ENCODE data around the gene KRTAP13-2. TPM values are rescaled to one million over a fixed set of nuclear protein-coding genes. Genes with fewer than 3 reads are reported as not detected.

Gene KRTAP13-2
- polyA plus RNA-seq, 4 donors, result not detected

DNA sequence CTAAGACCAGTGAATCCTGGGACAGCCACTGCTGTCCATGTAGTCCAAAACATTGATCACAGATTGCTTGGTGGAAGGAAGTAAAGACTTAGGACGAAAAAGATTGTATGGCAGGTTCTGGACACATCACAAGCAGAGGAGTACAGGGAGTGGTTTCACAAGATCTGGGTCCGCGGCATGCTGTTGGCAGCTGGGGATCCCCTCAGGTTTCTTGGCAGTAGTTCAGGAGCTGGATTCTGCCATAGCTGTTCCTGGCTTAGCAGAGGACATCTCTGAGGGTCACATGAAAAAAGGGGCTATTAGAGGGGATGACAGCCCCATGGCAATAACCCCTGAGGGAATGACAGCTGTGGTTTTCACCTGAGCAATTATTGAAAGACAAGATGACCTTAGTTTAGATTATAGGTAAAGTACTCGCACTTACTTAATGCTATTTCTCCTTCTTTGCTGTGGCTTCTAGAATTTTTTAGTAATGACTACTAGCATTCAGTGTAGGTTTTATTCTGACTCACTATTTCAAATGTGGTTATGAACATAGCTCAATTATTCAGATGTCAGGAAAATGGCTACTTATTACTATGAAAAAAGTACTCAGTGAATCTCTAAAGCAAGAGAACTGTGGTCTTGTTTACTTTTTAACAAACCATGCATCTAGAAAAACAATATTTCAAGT lies 42.7 kb downstream of the KRTAP13-2 start:
- DNase-seq (ENCODE audit: low read depth in 4 of 4, low spot score in 2 of 4), result no peak

- DNase-seq (ENCODE audit: low read depth in 4 of 4, low spot score in 2 of 4), result no peak
These were observed 45.7 kb downstream of the KRTAP13-2 start for GRCh38 chr21:30326390-30326789.

Other genes with a start within 250 kb of the KRTAP13-2 start
- not detected for gene CLDN17, start 205.5 kb downstream of the KRTAP13-2 start, polyA plus RNA-seq (ENCODE audit: insufficient read length in 4 of 4)
- gene CLDN8, start 156.2 kb downstream of the KRTAP13-2 start, polyA plus RNA-seq (ENCODE audit: insufficient read length in 4 of 4), result 100 to 1,000 TPM in 1 of 4 donors, 10 to 100 TPM in 3; 42.1 to 110 (median 60.0) TPM
- gene KRTAP24-1, start 89.3 kb downstream of the KRTAP13-2 start, polyA plus RNA-seq (ENCODE audit: insufficient read length in 4 of 4), result not detected
- gene KRTAP25-1, start 82.8 kb downstream of the KRTAP13-2 start, polyA plus RNA-seq (ENCODE audit: insufficient read length in 4 of 4), result not detected
- not detected for gene KRTAP26-1, start 52.0 kb downstream of the KRTAP13-2 start, polyA plus RNA-seq (ENCODE audit: insufficient read length in 4 of 4)
- not detected for gene KRTAP27-1, start 34.6 kb downstream of the KRTAP13-2 start, polyA plus RNA-seq (ENCODE audit: insufficient read length in 4 of 4)
- gene KRTAP23-1, start 23.7 kb downstream of the KRTAP13-2 start, polyA plus RNA-seq (ENCODE audit: insufficient read length in 4 of 4), result not detected
- gene KRTAP13-1, start 23.8 kb upstream of the KRTAP13-2 start, polyA plus RNA-seq (ENCODE audit: insufficient read length in 4 of 4), result not detected
- gene KRTAP13-3, start 53.7 kb upstream of the KRTAP13-2 start, polyA plus RNA-seq (ENCODE audit: insufficient read length in 4 of 4), result not detected
- gene KRTAP13-4, start 57.9 kb upstream of the KRTAP13-2 start, polyA plus RNA-seq (ENCODE audit: insufficient read length in 4 of 4), result not detected
- gene KRTAP15-1, start 68.0 kb upstream of the KRTAP13-2 start, polyA plus RNA-seq (ENCODE audit: insufficient read length in 4 of 4), result not detected
- gene KRTAP19-1, start 108.1 kb upstream of the KRTAP13-2 start, polyA plus RNA-seq (ENCODE audit: insufficient read length in 4 of 4), result not detected
- gene KRTAP19-2, start 115.2 kb upstream of the KRTAP13-2 start, polyA plus RNA-seq (ENCODE audit: insufficient read length in 4 of 4), result not detected
- not detected for gene KRTAP19-3, start 119.7 kb upstream of the KRTAP13-2 start, polyA plus RNA-seq (ENCODE audit: insufficient read length in 4 of 4)
- not detected for gene KRTAP19-4, start 124.9 kb upstream of the KRTAP13-2 start, polyA plus RNA-seq (ENCODE audit: insufficient read length in 4 of 4)
- not detected for gene KRTAP19-5, start 129.9 kb upstream of the KRTAP13-2 start, polyA plus RNA-seq (ENCODE audit: insufficient read length in 4 of 4)
- gene KRTAP19-6, start 169.6 kb upstream of the KRTAP13-2 start, polyA plus RNA-seq (ENCODE audit: insufficient read length in 4 of 4), result not detected
- gene KRTAP19-7, start 189.0 kb upstream of the KRTAP13-2 start, polyA plus RNA-seq (ENCODE audit: insufficient read length in 4 of 4), result not detected
- gene KRTAP22-2, start 218.1 kb upstream of the KRTAP13-2 start, polyA plus RNA-seq (ENCODE audit: insufficient read length in 4 of 4), result not detected
- gene KRTAP6-3, start 220.2 kb upstream of the KRTAP13-2 start, polyA plus RNA-seq (ENCODE audit: insufficient read length in 4 of 4), result not detected
- gene KRTAP6-2, start 226.6 kb upstream of the KRTAP13-2 start, polyA plus RNA-seq (ENCODE audit: insufficient read length in 4 of 4), result not detected
- gene KRTAP22-1, start 228.8 kb upstream of the KRTAP13-2 start, polyA plus RNA-seq (ENCODE audit: insufficient read length in 4 of 4), result not detected
- gene KRTAP6-1, start 241.7 kb upstream of the KRTAP13-2 start, polyA plus RNA-seq (ENCODE audit: insufficient read length in 4 of 4), result not detected
- gene KRTAP20-1, start 244.2 kb upstream of the KRTAP13-2 start, polyA plus RNA-seq (ENCODE audit: insufficient read length in 4 of 4), result not detected
- not detected for gene KRTAP20-4, start 248.4 kb upstream of the KRTAP13-2 start, polyA plus RNA-seq (ENCODE audit: insufficient read length in 4 of 4)